Fibroblast of the aortic adventitia (primary cell): ENCODE data around the gene GJC2. TPM values are rescaled to one million over a fixed set of nuclear protein-coding genes. Genes with fewer than 3 reads are reported as not detected.

Experiments used
- DNase-seq: peaks from one replicate; pipeline ENCODE4 v3.0.0-alpha.2; 2010; ENCODE audit warnings: low read depth
- H3K4me3 ChIP-seq: 2 replicates; pipeline ENCODE4 v1.5.1; 2011; ENCODE audit warnings: low read depth, mild to moderate bottlenecking, control low read depth, low read length, moderate library complexity
- total RNA-seq: library from RNA; depleted of rRNA; stranded (reverse); fragments of >200 nt; gene quantifications from 2 replicates; pipeline ENCODE4 v1.2.3, GENCODE V29; 2012; ENCODE audit warnings: low replicate concordance
- TF ChIP-seq, protein P1 (sequence below): IDR thresholded peaks from 2 replicates; pipeline ENCODE4 v1.5.1; 2011; ENCODE audit warnings: mild to moderate bottlenecking, low read length, control low read depth, inconsistent platforms; ENCODE audit not compliant: insufficient read depth

Gene GJC2
- total RNA-seq, 1 donor, result 2.0 TPM

DNA sequence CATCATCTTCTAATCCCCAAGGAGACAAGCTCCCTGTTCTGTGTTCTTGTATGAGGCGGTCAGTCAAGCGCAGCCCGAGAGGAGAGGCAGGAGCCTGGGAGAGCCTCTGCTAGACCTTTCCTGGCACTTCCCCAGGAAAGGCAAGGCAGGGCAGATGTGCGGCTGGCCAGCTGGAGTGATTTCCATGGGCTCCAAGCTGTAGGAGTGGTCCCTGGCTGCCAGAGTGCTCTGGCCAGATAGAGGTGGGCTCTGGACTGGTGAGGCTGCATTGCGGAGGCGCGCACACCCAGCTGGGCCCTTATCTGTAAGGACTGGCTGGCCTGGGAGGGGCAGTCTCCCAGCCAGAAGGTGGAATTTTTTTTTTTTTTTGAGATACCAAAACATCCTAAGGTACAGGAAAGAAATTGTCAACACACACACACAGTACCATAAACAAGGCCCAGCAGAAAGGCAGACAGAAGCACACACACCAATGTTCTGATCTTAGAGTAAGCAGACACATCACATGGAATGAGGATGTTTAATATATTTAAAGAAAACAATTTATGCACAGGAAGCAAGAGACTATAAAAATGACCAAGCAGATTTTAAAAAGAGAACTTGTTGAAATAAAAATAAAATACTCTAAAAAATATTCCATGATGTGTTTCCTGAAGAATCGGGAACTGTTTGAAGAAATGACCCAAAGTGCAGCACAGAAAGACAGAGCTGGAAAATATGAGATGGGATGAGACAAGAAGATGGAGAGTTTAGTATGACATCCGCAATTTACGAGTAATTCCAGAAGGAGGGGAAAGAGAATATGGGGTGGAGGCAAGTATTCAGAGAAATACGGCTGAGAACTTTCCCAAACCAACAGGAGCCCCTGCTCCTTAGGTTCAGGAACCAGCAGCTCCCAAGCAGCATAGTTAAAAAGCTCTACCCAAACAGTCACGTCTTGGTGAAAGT, 29.3 kb downstream of the GJC2 start:
- TF ChIP-seq, protein P1, sequence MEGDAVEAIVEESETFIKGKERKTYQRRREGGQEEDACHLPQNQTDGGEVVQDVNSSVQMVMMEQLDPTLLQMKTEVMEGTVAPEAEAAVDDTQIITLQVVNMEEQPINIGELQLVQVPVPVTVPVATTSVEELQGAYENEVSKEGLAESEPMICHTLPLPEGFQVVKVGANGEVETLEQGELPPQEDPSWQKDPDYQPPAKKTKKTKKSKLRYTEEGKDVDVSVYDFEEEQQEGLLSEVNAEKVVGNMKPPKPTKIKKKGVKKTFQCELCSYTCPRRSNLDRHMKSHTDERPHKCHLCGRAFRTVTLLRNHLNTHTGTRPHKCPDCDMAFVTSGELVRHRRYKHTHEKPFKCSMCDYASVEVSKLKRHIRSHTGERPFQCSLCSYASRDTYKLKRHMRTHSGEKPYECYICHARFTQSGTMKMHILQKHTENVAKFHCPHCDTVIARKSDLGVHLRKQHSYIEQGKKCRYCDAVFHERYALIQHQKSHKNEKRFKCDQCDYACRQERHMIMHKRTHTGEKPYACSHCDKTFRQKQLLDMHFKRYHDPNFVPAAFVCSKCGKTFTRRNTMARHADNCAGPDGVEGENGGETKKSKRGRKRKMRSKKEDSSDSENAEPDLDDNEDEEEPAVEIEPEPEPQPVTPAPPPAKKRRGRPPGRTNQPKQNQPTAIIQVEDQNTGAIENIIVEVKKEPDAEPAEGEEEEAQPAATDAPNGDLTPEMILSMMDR, result no peak
- DNase-seq, result no peak
- H3K4me3 ChIP-seq, result no peak overlapping the region

DNA sequence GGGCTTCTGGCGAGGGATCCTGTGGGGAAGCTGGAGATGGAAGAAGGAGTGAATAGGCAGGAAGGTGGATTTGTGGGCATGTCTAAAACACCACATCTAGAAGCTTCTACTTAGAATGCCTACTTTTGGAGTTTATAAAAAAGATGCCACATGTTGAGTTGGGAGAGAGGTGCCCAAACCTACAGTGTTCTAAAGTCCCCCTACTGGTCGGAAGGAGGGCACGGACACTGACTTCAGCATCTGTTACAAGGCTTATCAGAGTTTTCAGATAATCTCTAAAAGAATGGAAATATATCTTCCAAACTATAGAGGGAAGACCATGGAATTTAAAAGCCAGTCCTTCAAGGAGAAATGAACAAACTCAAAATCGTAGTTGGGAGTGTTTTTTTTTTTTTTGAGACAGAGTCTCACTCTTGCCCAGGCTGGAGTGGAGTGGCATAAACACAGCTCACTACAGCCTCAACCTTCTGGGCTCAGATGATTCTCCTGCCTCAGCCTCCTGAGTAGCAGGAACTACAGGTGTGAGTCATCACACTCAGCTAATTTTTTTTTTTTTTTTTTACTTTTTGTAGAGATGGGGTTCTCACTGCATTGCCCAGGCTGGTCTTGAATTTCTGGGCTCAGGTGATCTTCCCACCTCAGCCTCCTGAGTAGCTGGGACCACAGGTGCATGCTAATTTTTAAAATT, 30.7 kb downstream of the GJC2 start:
- DNase-seq, result no peak
- TF ChIP-seq, protein P1, result peak; percentile 35
- no peak overlapping the region for H3K4me3 ChIP-seq

DNA sequence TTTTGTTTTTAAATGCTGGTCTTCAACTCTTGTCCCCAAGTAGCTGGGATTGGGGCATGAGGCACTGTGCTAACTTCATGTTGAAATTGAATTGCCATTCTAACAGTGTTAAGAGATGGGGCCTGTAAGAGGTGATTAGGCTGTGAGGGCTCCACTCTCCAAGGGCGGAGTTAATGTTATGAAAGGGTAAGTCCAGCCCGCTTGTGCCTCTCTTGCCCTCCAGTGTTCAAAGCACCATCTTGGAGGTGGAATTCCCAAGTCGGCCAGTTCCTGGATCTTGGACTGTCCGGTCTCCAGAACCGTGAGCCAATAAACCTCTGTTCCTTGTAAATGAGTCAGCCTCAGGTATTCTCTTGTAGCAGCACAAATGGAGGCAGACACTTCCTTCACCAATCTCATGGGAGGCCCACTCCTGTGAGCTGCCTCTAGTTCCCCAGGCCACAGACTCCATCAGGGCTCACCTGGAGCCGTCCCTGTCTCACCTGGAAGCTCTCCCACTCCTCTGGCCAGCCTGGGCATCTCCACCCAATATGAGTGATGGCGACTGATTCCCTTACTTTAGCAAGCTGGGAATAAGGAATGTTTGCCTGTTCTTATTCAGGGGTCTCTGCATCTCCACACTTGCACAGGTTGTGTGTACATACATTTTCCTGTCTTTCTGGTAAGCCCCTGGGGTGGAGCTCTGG, 31.4 kb downstream of the GJC2 start:
- DNase-seq, result no peak

DNA sequence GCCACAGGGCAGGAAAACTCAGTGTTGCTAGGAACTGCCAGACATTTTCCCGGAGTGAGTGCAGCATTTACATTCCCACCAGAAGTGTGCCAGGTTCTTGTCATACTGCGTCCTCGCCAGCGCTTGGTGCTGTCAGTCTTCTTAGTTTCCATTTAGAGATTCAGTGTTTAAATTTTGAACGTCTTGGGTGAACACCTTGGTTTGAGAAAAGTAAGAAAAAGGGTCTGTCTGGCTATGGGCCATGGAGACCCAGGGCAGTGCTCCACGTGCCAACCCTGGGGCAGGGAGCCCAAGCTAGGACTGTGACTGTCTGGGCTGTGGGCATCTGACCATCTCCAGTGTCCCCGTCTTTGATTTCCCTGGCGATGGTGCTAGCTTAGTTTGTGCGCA, 31.9 kb downstream of the GJC2 start:
- DNase-seq, result no peak
- TF ChIP-seq, protein P1, result no peak
- H3K4me3 ChIP-seq, result no peak overlapping the region

More for the DNA sequence above, 31.4 kb downstream of the GJC2 start:
- TF ChIP-seq, protein P1, result no peak
- H3K4me3 ChIP-seq, result no peak overlapping the region

DNA sequence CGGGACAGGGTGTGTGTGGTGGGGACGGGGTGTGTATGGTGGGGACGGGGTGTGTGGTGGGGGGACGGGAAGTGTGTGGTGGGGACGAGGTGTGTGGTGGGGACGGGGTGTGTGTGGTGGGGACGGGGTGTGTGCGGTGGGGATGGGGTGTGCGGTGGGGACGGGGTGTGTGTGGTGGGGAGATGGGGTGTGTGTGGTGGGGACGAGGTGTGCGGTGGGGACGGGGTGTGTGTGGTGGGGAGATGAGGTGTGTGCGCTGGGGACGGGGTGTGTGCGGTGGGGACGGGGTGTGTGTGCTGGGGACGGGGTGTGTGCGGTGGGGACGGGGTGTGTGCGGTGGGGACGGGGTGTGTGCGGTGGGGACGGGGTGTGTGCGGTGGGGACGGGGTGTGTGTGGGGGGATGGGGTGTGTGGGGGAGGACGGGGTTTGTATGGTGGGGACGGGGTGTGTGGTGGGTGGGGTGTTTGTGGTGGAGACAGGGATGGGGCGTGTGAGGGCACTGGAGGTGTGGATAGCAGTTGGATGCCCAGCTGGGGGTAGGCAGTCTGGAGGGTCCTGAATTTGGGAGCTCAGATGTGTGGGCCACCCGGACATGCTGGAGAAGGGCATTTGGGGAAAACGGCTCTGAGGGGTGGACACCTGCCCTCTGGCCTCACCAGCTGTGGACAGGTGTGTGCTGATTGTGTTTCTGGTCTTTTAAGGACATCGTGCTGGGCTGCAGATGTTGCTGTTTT, 32.7 kb downstream of the GJC2 start:
- TF ChIP-seq, protein P1, result no peak
- no peak for DNase-seq
- no peak overlapping the region for H3K4me3 ChIP-seq

DNA sequence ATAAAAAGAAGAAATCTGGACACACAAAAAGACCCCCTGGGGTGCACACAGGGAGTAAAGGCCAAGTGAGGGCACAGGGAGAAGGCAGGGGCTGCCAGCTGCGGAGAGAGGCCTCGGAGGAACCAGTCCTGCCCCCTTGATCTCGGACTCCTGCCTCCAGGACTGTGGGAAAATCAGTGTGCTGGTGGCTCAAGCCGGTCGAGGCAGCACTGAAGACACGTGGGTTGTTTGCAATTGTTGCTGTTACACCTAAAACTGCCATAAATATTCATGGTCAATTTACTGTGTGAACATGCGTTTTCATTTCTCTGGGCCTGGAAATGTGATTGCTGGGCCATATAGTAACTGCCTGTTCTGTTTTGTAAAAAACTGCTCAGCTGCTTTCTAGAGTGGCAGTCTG, 34.4 kb downstream of the GJC2 start:
- no peak overlapping the region for H3K4me3 ChIP-seq

More for the DNA sequence above, 34.4 kb downstream of the GJC2 start:
- TF ChIP-seq, protein P1, result no peak
- no peak for DNase-seq
